DOHH2 (cell line): ENCODE results near the gene ZNRF2.
"Not testable (repeated sequence)": the region's sequence is repeated elsewhere in the genome, so short reads cannot be mapped to it uniquely, and the experiment has no call there.

Source experiments
- H3F3A ChIP-seq: fragments of 200-600 bp; sonication (generic), shearing (Covaris generic); 2 replicates; pipeline ENCODE4 v1.6.0; 2016; ENCODE audit warnings: antibody characterized with exemption, mild to moderate bottlenecking; ENCODE audit not compliant: control insufficient read depth, insufficient read depth
- H3K27ac ChIP-seq: fragments of 200-600 bp; sonication (generic); 2 replicates; pipeline ENCODE4 v1.5.1; 2014; ENCODE audit warnings: low read depth, mild to moderate bottlenecking, low read length, moderate library complexity
- H3K27me3 ChIP-seq: fragments of 200-600 bp; sonication (generic); 2 replicates; pipeline ENCODE4 v1.6.1; 2014; ENCODE audit warnings: mild to moderate bottlenecking, low read length, mixed read lengths; ENCODE audit not compliant: control insufficient read depth
- H3K36me3 ChIP-seq: fragments of 200-600 bp; sonication (generic); 2 replicates; pipeline ENCODE4 v1.6.1; 2014; ENCODE audit warnings: mild to moderate bottlenecking, low read length, moderate library complexity, mixed read lengths; ENCODE audit not compliant: control insufficient read depth
- H3K4me1 ChIP-seq: fragments of 200-600 bp; sonication (generic); 2 replicates; pipeline ENCODE4 v1.6.1; 2014; ENCODE audit warnings: mild to moderate bottlenecking, low read length, mixed read lengths; ENCODE audit not compliant: control insufficient read depth
- H3K4me2 ChIP-seq: fragments of 200-600 bp; sonication (generic); 2 replicates; pipeline ENCODE4 v1.6.0; 2014; ENCODE audit warnings: mild to moderate bottlenecking, low read length, moderate library complexity
- H3K4me3 ChIP-seq: fragments of 200-600 bp; sonication (generic); 2 replicates; pipeline ENCODE4 v1.5.1; 2014; ENCODE audit warnings: mild to moderate bottlenecking, low read length, mixed read lengths
- H3K79me2 ChIP-seq: fragments of 200-600 bp; sonication (generic); 2 replicates; pipeline ENCODE4 v1.6.1; 2014; ENCODE audit warnings: mild to moderate bottlenecking, low read length, mixed read lengths; ENCODE audit not compliant: control insufficient read depth
- H3K9me2 ChIP-seq: fragments of 200-600 bp; sonication (generic); replicated peaks from 2 replicates; pipeline ENCODE4 v1.6.1; 2014; ENCODE audit warnings: mild to moderate bottlenecking, low read length, mixed read lengths; ENCODE audit not compliant: control insufficient read depth
- H3K9me3 ChIP-seq: fragments of 200-600 bp; sonication (generic); 2 replicates; pipeline ENCODE4 v1.6.1; 2014; ENCODE audit warnings: antibody characterized with exemption, low read length, mixed read lengths; ENCODE audit not compliant: control insufficient read depth, insufficient read depth
- H4K20me1 ChIP-seq: fragments of 200-600 bp; sonication (generic); 2 replicates; pipeline ENCODE4 v1.6.0; 2014; ENCODE audit warnings: low read depth, mild to moderate bottlenecking, antibody characterized with exemption, low read length, moderate library complexity; ENCODE audit not compliant: control insufficient read depth, insufficient read depth
- EZH2phosphoT487 ChIP-seq: fragments of 200-600 bp; sonication (generic); IDR thresholded peaks from 2 replicates; pipeline ENCODE4 v1.6.1; 2017; ENCODE audit warnings: borderline replicate concordance, mild to moderate bottlenecking, antibody characterized with exemption, low read length, moderate library complexity, mixed read lengths
- TF ChIP-seq, protein P1 (sequence below): fragments of 200-600 bp; sonication (generic); IDR thresholded peaks from one replicate; pipeline ENCODE4 v1.5.1; 2014; ENCODE audit warnings: antibody characterized with exemption, mild to moderate bottlenecking, low read depth, low read length; ENCODE audit not compliant: poor library complexity, severe bottlenecking

ZNRF2 gene

DNA sequence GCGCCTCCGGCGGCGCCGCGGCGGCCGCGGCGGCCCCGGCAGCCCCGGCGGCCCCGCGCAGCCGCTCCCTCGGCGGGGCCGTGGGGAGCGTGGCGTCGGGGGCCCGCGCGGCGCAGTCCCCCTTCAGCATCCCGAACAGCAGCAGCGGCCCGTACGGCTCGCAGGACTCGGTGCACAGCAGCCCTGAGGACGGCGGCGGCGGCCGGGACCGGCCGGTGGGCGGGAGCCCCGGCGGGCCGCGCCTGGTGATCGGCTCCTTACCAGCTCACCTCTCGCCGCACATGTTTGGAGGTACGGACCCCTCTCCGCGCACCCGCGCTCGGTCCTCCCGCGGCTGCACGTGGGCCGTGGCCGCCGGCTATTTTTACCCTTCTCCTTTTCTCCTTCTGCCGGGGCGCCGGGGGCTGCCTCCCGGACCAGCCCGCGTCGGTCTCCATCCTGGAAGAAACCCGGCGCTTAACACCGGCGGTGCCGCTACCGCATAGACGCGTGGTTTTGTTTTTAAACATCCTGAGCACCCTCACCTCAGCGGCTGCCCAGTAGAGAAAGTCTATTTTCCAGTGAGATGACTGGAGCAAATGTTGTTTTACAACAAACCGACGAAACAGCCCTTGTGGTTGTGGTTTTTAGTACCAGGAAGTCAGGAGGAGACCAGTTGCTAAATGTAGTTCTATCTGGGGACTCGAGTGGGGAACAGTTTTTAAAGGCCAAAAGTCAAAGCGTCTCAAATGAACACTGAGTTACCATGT lies 1.3 kb downstream of the ZNRF2 start:
- no peaks in the 10 kb centered on the region for H3K27me3 ChIP-seq
- H3K27ac ChIP-seq: peak overlapping the region; percentile 83
- peaks cover 21% of the 10 kb centered on the region for H4K20me1 ChIP-seq
- H3K79me2 ChIP-seq: peaks cover 76% of the 10 kb centered on the region
- peak overlapping the region; percentile 80 for H3K4me3 ChIP-seq
- H3K4me1 ChIP-seq: peaks cover 74% of the 10 kb centered on the region
- TF ChIP-seq, protein P1, sequence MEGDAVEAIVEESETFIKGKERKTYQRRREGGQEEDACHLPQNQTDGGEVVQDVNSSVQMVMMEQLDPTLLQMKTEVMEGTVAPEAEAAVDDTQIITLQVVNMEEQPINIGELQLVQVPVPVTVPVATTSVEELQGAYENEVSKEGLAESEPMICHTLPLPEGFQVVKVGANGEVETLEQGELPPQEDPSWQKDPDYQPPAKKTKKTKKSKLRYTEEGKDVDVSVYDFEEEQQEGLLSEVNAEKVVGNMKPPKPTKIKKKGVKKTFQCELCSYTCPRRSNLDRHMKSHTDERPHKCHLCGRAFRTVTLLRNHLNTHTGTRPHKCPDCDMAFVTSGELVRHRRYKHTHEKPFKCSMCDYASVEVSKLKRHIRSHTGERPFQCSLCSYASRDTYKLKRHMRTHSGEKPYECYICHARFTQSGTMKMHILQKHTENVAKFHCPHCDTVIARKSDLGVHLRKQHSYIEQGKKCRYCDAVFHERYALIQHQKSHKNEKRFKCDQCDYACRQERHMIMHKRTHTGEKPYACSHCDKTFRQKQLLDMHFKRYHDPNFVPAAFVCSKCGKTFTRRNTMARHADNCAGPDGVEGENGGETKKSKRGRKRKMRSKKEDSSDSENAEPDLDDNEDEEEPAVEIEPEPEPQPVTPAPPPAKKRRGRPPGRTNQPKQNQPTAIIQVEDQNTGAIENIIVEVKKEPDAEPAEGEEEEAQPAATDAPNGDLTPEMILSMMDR: no peak
- no peak for TF ChIP-seq EZH2phosphoT487
- H3K4me2 ChIP-seq: peak overlapping the region; percentile 55
- H3K36me3 ChIP-seq: peaks cover 11% of the 10 kb centered on the region
- H3F3A ChIP-seq: 0 out of 2 replicates have a peak, but pooled peaks cover 3% of the 10 kb centered on the region
- H3K9me3 ChIP-seq: no peaks in the 10 kb centered on the region
- no peaks in the 10 kb centered on the region for H3K9me2 ChIP-seq

DNA sequence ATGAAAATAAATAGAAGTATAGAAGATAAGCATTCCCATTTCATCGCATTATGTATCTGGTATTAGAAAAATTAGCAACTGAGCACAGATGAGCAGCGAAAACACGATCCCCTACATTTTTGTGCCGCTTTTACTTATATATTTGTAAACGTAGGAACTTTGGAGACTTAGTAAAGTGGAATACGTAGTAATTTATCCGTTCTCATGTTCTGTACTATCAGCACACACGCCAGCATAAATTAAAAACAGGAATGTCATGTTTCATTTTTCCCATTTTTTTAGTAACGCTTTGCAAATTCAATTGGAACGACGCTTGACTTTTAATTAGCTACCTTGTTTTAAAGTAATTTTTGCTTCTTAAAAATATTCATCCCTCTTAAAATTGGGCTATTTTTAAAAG lies 2.4 kb downstream of the ZNRF2 start:
- H3K4me1 ChIP-seq: peaks cover 73% of the 10 kb centered on the region
- H3K9me3 ChIP-seq: no peaks in the 10 kb centered on the region
- H4K20me1 ChIP-seq: peaks cover 24% of the 10 kb centered on the region
- no peaks in the 10 kb centered on the region for H3K27me3 ChIP-seq
- no peaks in the 10 kb centered on the region for H3K9me2 ChIP-seq
- H3F3A ChIP-seq: 0 out of 2 replicates have a peak, but pooled peaks cover 3% of the 10 kb centered on the region
- H3K27ac ChIP-seq: peak overlapping the region; percentile 83; the same call in 1 of the 2 replicates
- peaks cover 11% of the 10 kb centered on the region for H3K36me3 ChIP-seq
- peaks cover 81% of the 10 kb centered on the region for H3K79me2 ChIP-seq
- H3K4me3 ChIP-seq: peak overlapping the region; percentile 80
- H3K4me2 ChIP-seq: peak overlapping the region; percentile 55
- no peak for TF ChIP-seq EZH2phosphoT487
- TF ChIP-seq, protein P1: no peak

DNA sequence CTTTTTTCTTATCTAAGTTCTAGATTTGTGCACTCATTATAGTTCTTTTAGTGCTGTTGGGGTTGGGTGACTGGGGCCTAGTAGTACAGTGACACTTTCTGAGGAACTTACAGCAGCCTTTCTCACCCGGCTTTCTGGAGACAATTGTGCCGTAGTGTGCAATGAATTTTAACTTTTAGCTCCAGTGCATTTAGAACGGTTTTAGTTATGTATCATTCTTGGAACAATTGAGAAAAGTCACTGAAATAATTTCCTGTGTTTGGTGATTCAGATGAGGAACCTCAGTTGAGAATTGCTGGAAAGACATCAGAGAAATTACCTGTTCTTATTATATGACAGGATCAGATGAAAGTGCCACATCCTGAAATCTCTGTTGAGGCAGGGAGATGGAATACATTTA lies 3.2 kb downstream of the ZNRF2 start:
- H3F3A ChIP-seq, H3K27me3 ChIP-seq, H3K9me2 ChIP-seq, H3K9me3 ChIP-seq, H3K27ac ChIP-seq: not testable (repeated sequence)
- peaks cover 28% of the 10 kb centered on the region for H4K20me1 ChIP-seq
- peak overlapping the region; percentile 80 for H3K4me3 ChIP-seq
- peak overlapping the region; percentile 55 for H3K4me2 ChIP-seq
- H3K36me3 ChIP-seq: peaks cover 11% of the 10 kb centered on the region
- H3K79me2 ChIP-seq: peaks cover 84% of the 10 kb centered on the region
- H3K4me1 ChIP-seq: peaks cover 72% of the 10 kb centered on the region

DNA sequence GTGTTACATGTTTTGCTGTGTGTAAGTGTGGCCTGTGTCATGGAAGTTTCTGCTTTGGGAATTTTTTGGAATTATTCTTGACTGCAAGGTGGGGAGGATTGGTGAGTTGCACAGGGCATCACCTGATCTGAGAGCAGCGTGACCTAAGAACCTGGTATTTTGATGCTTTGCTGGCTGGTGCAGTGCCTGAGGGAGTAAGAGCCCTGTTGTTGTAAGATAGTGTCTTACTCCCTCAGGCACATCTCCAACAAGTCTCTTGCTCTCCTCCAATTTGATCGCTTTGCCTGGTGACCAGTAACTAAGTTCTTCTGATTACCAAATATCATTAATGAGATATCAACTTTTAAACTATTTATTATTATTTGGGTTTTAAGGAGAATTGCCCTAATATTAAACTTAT lies 5.2 kb downstream of the ZNRF2 start:
- Histone ChIP-seq H3K4me1 (peaks cover 75% of the 10 kb centered on the region), H4K20me1 (peaks cover 31% of the 10 kb centered on the region), H3K79me2 (peaks cover 92% of the 10 kb centered on the region), H3K36me3 (peaks cover 11% of the 10 kb centered on the region), H3K4me2 (peak overlapping the region; percentile 38)
- not testable (repeated sequence) for H3K27me3 ChIP-seq, H3K27ac ChIP-seq, H3K9me3 ChIP-seq, H3K4me3 ChIP-seq, H3F3A ChIP-seq, H3K9me2 ChIP-seq

DNA sequence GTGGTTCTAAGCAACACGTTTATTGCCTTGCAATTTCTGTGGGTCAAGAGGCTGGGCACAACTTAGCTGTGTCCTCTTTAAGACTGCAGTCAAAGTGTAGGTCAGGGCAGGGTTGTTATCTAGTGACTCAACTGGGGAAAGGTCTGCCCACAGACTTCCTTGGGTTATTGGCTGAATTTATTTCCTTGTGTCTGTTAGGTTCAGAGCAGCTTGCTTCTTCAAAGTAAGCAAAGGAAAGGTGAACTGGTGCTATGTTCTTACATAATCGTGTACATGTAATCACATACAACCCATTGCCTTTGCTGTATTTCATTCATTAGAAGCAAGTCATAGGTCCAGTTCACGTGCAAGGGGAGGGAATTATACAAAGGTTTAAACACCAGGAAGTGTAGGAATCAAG lies 5.9 kb downstream of the ZNRF2 start:
- Histone ChIP-seq H3K4me1 (peaks cover 82% of the 10 kb centered on the region), H3K36me3 (peaks cover 11% of the 10 kb centered on the region), H3K79me2 (peaks cover 98% of the 10 kb centered on the region), H3K4me2 (peak overlapping the region; percentile 38), H4K20me1 (peaks cover 34% of the 10 kb centered on the region)
- not testable (repeated sequence) for H3F3A ChIP-seq, H3K9me2 ChIP-seq, H3K27ac ChIP-seq, H3K4me3 ChIP-seq, H3K27me3 ChIP-seq, H3K9me3 ChIP-seq

DNA sequence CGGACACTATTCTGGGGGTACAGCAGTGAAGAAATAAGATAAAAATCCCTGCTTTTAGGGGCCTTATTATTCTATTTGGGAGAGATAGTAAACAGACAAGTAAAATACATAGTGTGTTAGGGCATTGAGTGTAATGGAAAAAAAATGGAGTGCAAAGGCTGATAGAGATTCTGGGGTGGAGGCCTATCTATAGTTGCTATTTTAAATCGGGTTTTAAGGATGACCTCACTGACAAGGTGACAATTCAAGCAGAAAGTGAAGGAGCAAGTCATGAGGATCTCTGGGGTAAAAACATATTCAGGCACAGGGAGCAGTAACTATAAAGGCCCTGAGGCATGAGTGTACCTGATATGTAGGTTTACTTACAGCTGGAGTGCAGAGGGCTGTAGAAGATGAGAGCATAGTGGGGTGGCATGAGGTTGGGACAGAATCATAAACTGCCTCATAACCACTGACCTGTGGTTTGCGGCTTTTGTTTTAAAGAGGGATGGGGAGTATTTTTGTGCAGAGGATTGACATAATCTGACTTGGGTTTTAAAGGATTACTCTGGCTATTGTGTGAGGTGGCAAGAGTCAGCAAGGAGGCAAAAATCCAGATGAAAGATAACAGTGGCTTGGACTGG lies 8.1 kb downstream of the ZNRF2 start:
- H3K27me3 ChIP-seq, H3K27ac ChIP-seq, H3F3A ChIP-seq, H3K4me3 ChIP-seq, H3K36me3 ChIP-seq, H3K9me2 ChIP-seq, H3K9me3 ChIP-seq, H3K4me2 ChIP-seq: not testable (repeated sequence)
- peaks cover 94% of the 10 kb centered on the region for H3K4me1 ChIP-seq
- peaks cover 99% of the 10 kb centered on the region for H3K79me2 ChIP-seq
- H4K20me1 ChIP-seq: peaks cover 33% of the 10 kb centered on the region
